Measurements from ENCODE around the gene WASHC2C. TPM values are rescaled to one million over a fixed set of nuclear protein-coding genes. Genes with fewer than 3 reads are reported as not detected.
"Not testable (repeated sequence)": the region's sequence is repeated elsewhere in the genome, so short reads cannot be mapped to it uniquely, and the experiment has no call there.

The WASHC2C gene
- polyA plus RNA-seq, 1 donor from 2014 or later = 31.7 TPM

- H3K9me3 Mint-ChIP-seq, H3K36me3 Mint-ChIP-seq, H3K27ac Mint-ChIP-seq, H3K4me1 Mint-ChIP-seq, H3K4me3 Mint-ChIP-seq, H3K27me3 Mint-ChIP-seq: not testable (repeated sequence)
These were observed 25.1 kb downstream of the WASHC2C start for GRCh38 chr10:45752210-45752609.

GRCh38 chr10:45753979-45754495, 27.0 kb downstream of the WASHC2C start:
- not testable (repeated sequence) for H3K4me3 Mint-ChIP-seq, H3K36me3 Mint-ChIP-seq, H3K9me3 Mint-ChIP-seq, H3K27me3 Mint-ChIP-seq, H3K4me1 Mint-ChIP-seq, H3K27ac Mint-ChIP-seq

DNA sequence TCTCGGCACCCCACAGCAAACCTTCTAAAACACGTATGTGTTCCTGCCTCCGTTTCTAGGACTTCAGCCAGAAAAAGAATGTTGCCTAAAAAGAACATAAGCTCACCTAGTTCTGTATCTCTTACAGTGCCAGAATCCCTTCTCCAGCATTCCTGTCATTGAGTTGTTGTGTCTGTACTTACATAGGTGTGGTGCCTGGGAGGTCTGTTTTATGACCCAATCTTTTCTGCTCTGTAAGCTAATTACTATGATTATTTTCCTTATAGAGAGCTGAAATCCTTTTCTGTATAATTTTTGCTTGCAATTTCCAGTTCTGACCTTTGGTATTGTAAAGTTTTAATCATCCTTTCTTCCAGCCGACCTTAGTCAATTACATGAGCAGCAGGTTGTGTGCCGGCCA, 28.0 kb downstream of the WASHC2C start:
- H3K4me3 Mint-ChIP-seq, H3K27ac Mint-ChIP-seq, H3K27me3 Mint-ChIP-seq, H3K9me3 Mint-ChIP-seq, H3K36me3 Mint-ChIP-seq, H3K4me1 Mint-ChIP-seq: not testable (repeated sequence)

- not testable (repeated sequence) for H3K36me3 Mint-ChIP-seq
These were observed 29.0 kb downstream of the WASHC2C start for GRCh38 chr10:45756065-45756464.

DNA sequence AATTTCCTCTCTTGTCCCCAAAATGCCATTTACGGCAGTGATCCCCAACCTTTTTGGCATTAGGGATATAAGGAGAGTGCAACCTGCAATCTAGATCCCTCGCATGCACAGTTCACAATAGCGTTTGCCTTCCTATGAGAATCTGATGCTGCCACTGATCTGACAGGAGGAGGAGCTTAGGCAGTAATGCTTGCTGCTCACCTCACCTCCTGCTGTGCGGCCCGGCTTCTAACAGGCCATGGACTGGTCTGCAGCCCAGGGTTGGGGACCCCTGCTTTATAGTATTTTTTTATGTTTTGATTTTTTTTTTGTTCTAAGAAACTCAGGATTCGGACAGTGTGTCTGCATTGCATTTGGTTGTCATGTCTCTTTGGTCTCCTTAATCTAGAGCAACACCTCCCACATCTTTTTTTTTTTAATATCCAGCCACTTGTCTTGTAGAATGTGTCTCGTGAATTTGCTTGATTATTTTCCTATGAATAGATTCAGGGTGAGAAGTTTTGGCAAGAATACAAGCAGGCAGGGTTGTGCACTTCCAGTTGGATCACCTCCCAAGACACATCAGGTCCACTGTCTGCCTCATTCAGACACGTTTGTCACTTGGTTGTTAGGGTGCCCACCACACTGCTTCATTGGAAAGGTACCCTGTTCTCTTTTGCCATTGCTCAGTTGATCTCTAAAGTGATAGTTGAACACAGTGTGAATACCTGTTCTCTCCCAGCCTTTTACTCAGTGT, 30.8 kb downstream of the WASHC2C start:
- not testable (repeated sequence) for H3K4me3 Mint-ChIP-seq, H3K36me3 Mint-ChIP-seq, H3K9me3 Mint-ChIP-seq, H3K27me3 Mint-ChIP-seq, H3K27ac Mint-ChIP-seq, H3K4me1 Mint-ChIP-seq

More at GRCh38 chr10:45756065-45756464, 29.0 kb downstream of the WASHC2C start:
- H3K4me3 Mint-ChIP-seq, H3K4me1 Mint-ChIP-seq, H3K9me3 Mint-ChIP-seq, H3K27me3 Mint-ChIP-seq, H3K27ac Mint-ChIP-seq: not testable (repeated sequence)

- not testable (repeated sequence) for H3K36me3 Mint-ChIP-seq, H3K4me1 Mint-ChIP-seq, H3K9me3 Mint-ChIP-seq, H3K27ac Mint-ChIP-seq, H3K4me3 Mint-ChIP-seq, H3K27me3 Mint-ChIP-seq
These were observed 34.6 kb downstream of the WASHC2C start for GRCh38 chr10:45761622-45762021.

GRCh38 chr10:45763037-45763436, 36.0 kb downstream of the WASHC2C start:
- H3K36me3 Mint-ChIP-seq, H3K9me3 Mint-ChIP-seq, H3K4me1 Mint-ChIP-seq, H3K27ac Mint-ChIP-seq, H3K27me3 Mint-ChIP-seq, H3K4me3 Mint-ChIP-seq: not testable (repeated sequence)

GRCh38 chr10:45768334-45768733, 41.3 kb downstream of the WASHC2C start:
- not testable (repeated sequence) for H3K27me3 Mint-ChIP-seq, H3K27ac Mint-ChIP-seq, H3K4me3 Mint-ChIP-seq, H3K4me1 Mint-ChIP-seq, H3K36me3 Mint-ChIP-seq, H3K9me3 Mint-ChIP-seq

DNA sequence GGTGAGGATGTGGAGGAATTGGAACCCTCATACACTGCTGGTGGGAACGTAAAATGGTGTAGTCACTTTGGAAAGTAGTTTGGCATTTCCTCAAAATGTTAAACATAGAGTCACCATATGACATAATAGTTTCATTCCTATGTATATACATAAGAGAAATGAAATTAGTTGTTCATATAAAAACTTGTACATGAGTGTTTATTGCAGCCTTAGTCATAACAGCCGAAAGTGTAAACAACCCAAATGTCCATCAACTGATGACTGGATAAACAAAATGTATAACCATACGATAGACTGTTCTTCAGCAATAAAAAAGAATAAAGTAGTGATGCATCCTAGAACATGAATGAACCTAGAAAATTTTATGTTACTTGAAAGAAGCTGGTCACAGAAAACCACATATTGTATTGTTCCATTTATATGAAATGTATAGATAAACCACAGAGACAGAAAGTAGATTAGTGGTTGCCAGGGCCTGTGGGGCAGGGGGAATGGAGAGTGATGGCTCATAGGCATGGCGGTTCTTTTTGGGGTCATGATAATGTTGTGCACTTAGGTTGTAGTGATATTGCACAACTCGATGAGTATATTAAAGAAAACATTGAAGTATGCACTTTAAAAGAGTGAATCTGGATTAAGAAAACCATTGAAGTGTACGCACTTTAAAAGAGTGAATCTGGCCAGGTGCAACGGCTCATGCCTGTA, 44.8 kb downstream of the WASHC2C start:
- H3K27ac Mint-ChIP-seq, H3K36me3 Mint-ChIP-seq, H3K4me1 Mint-ChIP-seq, H3K4me3 Mint-ChIP-seq, H3K9me3 Mint-ChIP-seq, H3K27me3 Mint-ChIP-seq: not testable (repeated sequence)

- not testable (repeated sequence) for H3K4me3 Mint-ChIP-seq, H3K27ac Mint-ChIP-seq, H3K27me3 Mint-ChIP-seq, H3K9me3 Mint-ChIP-seq, H3K4me1 Mint-ChIP-seq, H3K36me3 Mint-ChIP-seq
These were observed 59.2 kb downstream of the WASHC2C start for GRCh38 chr10:45786217-45786616.

- not testable (repeated sequence) for H3K36me3 Mint-ChIP-seq, H3K27ac Mint-ChIP-seq, H3K4me1 Mint-ChIP-seq, H3K4me3 Mint-ChIP-seq, H3K27me3 Mint-ChIP-seq, H3K9me3 Mint-ChIP-seq
These were observed 60.2 kb downstream of the WASHC2C start for GRCh38 chr10:45787212-45787741.

DNA sequence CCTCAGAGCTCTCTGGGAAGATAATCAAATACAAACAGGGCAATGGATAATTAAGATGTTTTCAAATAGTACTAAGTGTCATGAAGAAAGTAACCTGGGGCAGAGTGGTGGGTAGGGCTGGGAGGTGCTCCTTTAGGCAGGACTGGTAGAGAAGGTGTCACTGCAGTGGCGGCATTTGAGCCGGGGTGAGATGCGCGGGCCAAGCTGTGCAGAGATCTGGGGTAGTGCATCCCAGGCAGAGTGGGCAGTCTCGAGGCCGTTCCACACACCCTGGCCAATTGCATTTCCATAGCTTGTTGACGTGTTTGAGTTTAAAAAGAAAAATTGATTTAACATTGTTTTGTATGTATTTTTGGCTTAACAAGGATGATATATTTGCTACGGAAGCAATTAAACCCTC, 62.9 kb downstream of the WASHC2C start:
- not testable (repeated sequence) for H3K9me3 Mint-ChIP-seq, H3K27me3 Mint-ChIP-seq, H3K27ac Mint-ChIP-seq, H3K4me1 Mint-ChIP-seq, H3K4me3 Mint-ChIP-seq
- peaks cover 16% of the 10 kb centered on the region for H3K36me3 Mint-ChIP-seq

GRCh38 chr10:45790694-45791426, 63.8 kb downstream of the WASHC2C start:
- H3K27me3 Mint-ChIP-seq, H3K9me3 Mint-ChIP-seq, H3K4me1 Mint-ChIP-seq, H3K4me3 Mint-ChIP-seq, H3K27ac Mint-ChIP-seq: not testable (repeated sequence)
- H3K36me3 Mint-ChIP-seq = peaks cover 19% of the 10 kb centered on the region

GRCh38 chr10:45794761-45795160, 67.7 kb downstream of the WASHC2C start:
- Mint-ChIP-seq H3K27ac (peak overlapping the region in 1 of 3 donors; percentile 66), H3K36me3 (peaks cover 15% of the 10 kb centered on the region)
- not testable (repeated sequence) for H3K9me3 Mint-ChIP-seq, H3K4me1 Mint-ChIP-seq, H3K4me3 Mint-ChIP-seq, H3K27me3 Mint-ChIP-seq

GRCh38 chr10:45803060-45804010, 76.3 kb downstream of the WASHC2C start:
- H3K4me3 Mint-ChIP-seq, H3K4me1 Mint-ChIP-seq, H3K27ac Mint-ChIP-seq, H3K27me3 Mint-ChIP-seq, H3K36me3 Mint-ChIP-seq, H3K9me3 Mint-ChIP-seq: not testable (repeated sequence)
